Calu3 (cell line): ENCODE data around the gene PTPDC1. TPM values are rescaled to one million over a fixed set of nuclear protein-coding genes. Genes with fewer than 3 reads are reported as not detected.

Experiments used
- Bru-seq: library from RNA; stranded (reverse); fragments of 400-500 nt; gene quantifications from one replicate; lab custom pipeline; 2021; lab: Mats Ljungman, UMichigan
- BruChase-seq, 2 experiments: library from RNA; stranded (reverse); fragments of 400-500 nt; gene quantifications; one replicate each; lab custom pipeline; 2021; lab: Mats Ljungman, UMichigan
- BruUV-seq: library from RNA; stranded (reverse); fragments of 400-500 nt; replicated peaks from 2 replicates; lab custom pipeline; 2021; lab: Mats Ljungman, UMichigan
- CTCF ChIA-PET: fragments of 300-600 bp; sonication (Branson Sonifier 250); formaldehyde crosslinking; loops from one replicate; lab custom pipeline; 2022; ENCODE audit warnings: antibody characterized with exemption; lab: Charles Lee
- DNase-seq: peaks from one replicate; pipeline ENCODE4 v3.0.0; 2022
- H3K27ac Mint-ChIP-seq: one replicate; pipeline ENCODE4 v1.8.0; 2022; ENCODE audit warnings: mixed read lengths; ENCODE audit not compliant: unreplicated experiment
- H3K27me3 Mint-ChIP-seq: one replicate; pipeline ENCODE4 v1.8.0; 2022; ENCODE audit warnings: mixed read lengths; ENCODE audit not compliant: unreplicated experiment
- H3K36me3 Mint-ChIP-seq: one replicate; pipeline ENCODE4 v1.8.0; 2022; ENCODE audit warnings: mild to moderate bottlenecking, moderate library complexity, mixed read lengths; ENCODE audit not compliant: insufficient read depth, unreplicated experiment
- H3K4me1 Mint-ChIP-seq: one replicate; pipeline ENCODE4 v1.8.0; 2022; ENCODE audit warnings: mild to moderate bottlenecking, low read depth, mixed read lengths; ENCODE audit not compliant: unreplicated experiment
- H3K4me3 Mint-ChIP-seq: one replicate; pipeline ENCODE4 v1.8.0; 2022; ENCODE audit warnings: mild to moderate bottlenecking, low read depth, moderate library complexity, mixed read lengths; ENCODE audit not compliant: unreplicated experiment
- H3K9me3 Mint-ChIP-seq: one replicate; pipeline ENCODE4 v1.8.0; 2022; ENCODE audit warnings: low read depth, mixed read lengths; ENCODE audit not compliant: unreplicated experiment
- CTCF ChIP-seq: fragments of 200-600 bp; IDR thresholded peaks from one replicate; pipeline ENCODE4 v1.8.0; 2022; ENCODE audit warnings: antibody characterized with exemption; ENCODE audit not compliant: unreplicated experiment
- intact Hi-C: fragments of 100-400 bp; cut with micrococcal nuclease; formaldehyde crosslinking; loops from one replicate; pipeline ENCODE4 v1.10.0; 2022; ENCODE audit not compliant: unreplicated experiment
- long read RNA-seq: library from polyadenylated mRNA; stranded (forward); transcript quantifications from one replicate; pipeline ENCODE4 v2.0.0, GENCODE V29; 2022
- total RNA-seq: library from RNA; stranded (reverse); gene quantifications from 2 replicates; pipeline ENCODE4 v1.2.3, GENCODE V29; 2022

PTPDC1 gene, protein sequence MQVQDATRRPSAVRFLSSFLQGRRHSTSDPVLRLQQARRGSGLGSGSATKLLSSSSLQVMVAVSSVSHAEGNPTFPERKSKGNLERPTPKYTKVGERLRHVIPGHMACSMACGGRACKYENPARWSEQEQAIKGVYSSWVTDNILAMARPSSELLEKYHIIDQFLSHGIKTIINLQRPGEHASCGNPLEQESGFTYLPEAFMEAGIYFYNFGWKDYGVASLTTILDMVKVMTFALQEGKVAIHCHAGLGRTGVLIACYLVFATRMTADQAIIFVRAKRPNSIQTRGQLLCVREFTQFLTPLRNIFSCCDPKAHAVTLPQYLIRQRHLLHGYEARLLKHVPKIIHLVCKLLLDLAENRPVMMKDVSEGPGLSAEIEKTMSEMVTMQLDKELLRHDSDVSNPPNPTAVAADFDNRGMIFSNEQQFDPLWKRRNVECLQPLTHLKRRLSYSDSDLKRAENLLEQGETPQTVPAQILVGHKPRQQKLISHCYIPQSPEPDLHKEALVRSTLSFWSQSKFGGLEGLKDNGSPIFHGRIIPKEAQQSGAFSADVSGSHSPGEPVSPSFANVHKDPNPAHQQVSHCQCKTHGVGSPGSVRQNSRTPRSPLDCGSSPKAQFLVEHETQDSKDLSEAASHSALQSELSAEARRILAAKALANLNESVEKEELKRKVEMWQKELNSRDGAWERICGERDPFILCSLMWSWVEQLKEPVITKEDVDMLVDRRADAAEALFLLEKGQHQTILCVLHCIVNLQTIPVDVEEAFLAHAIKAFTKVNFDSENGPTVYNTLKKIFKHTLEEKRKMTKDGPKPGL
- total RNA-seq (7.6 and 8.2 TPM in 2 replicates), Bru-seq, nascent RNA (percentile 60 among the genes with signal in this experiment), BruChase-seq, experiment 1, labeled RNA remaining after a 6-hour chase (percentile 56 among the genes with signal in this experiment), BruChase-seq, experiment 2, labeled RNA remaining after a 2-hour chase (percentile 61 among the genes with signal in this experiment)
- long read RNA-seq, partial matches to known transcripts, result 1 of 7 reads
- long read RNA-seq, other reads (novel, unspliced or antisense), result 6 of 7 reads

DNA sequence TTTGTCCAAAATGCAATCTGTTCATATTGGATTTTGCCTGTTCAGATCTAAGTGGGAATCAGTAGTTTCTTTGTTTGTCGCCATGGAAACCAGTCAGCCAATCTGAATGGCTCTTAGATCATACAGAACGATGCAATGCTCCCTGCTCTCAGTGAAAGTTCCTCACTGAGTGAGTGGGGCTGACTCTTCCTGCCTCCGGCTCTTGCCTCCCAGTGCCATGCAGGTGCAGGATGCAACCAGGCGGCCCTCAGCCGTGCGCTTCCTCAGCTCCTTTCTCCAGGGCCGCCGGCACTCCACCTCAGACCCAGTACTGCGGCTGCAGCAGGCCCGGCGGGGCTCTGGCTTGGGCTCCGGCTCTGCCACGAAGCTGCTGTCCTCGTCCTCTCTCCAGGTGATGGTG is at the start of gene PTPDC1:
Gene PTPDC1 (plus strand): TSS at position 151 of the 400 bp plus-strand sequence. CDS start 67 bp downstream, at position 218.
- Mint-ChIP-seq H3K27ac (no peak within 1 kb of the TSS), H3K9me3 (no peaks in the 10 kb centered on the region), H3K4me3 (no peak within 1 kb of the TSS), H3K36me3 (no peaks in the 10 kb centered on the region), H3K27me3 (no peaks in the 10 kb centered on the region), H3K4me1 (no peaks in the 10 kb centered on the region)
- intact Hi-C loops, result no loop called here
- CTCF ChIA-PET, result no interaction called here
- no peak for DNase-seq
- TF ChIP-seq CTCF, result no peak
- no TSS peak for BruUV-seq

- H3K36me3 Mint-ChIP-seq, result peaks cover 16% of the 10 kb centered on the region
- intact Hi-C loops, result no loop called here
- no peak for TF ChIP-seq CTCF
- H3K27ac Mint-ChIP-seq, result no peak overlapping the region
- DNase-seq, result no peak
- H3K4me3 Mint-ChIP-seq, result no peak overlapping the region
- no peaks in the 10 kb centered on the region for H3K27me3 Mint-ChIP-seq
- no peaks in the 10 kb centered on the region for H3K9me3 Mint-ChIP-seq
- CTCF ChIA-PET, result no interaction called here
- no peaks in the 10 kb centered on the region for H3K4me1 Mint-ChIP-seq
- BruUV-seq, result no TSS peak
Observed at GRCh38 chr9:94034511-94034910, 49.8 kb upstream of the PTPDC1 start.

DNA sequence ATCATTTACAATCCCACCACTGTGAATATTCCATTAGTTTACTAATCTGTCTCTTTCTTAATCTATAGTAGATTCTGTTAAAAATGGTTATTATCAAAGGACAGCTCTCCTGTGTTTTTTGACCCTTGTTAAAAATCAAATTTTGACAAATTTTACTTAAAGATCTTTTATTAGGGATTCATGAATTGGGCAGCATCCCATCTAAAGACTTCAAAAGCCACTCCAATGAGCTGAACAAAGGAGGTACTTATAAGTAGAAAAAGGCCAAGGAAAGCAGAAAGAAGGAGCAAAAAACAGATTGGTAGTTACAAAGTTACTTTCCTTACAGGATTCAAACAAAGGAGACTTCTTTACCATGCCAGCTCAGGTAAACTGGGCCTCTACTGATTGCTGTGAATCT is 44.5 kb upstream of the PTPDC1 start:
- H3K36me3 Mint-ChIP-seq, result no peaks in the 10 kb centered on the region
- no peak for TF ChIP-seq CTCF
- H3K27me3 Mint-ChIP-seq, result no peaks in the 10 kb centered on the region
- CTCF ChIA-PET, result no interaction called here
- H3K27ac Mint-ChIP-seq, result no peak overlapping the region
- no peak for DNase-seq
- BruUV-seq, result no TSS peak
- H3K4me1 Mint-ChIP-seq, result no peaks in the 10 kb centered on the region
- intact Hi-C loops, result no loop called here
- H3K4me3 Mint-ChIP-seq, result no peak overlapping the region
- no peaks in the 10 kb centered on the region for H3K9me3 Mint-ChIP-seq

DNA sequence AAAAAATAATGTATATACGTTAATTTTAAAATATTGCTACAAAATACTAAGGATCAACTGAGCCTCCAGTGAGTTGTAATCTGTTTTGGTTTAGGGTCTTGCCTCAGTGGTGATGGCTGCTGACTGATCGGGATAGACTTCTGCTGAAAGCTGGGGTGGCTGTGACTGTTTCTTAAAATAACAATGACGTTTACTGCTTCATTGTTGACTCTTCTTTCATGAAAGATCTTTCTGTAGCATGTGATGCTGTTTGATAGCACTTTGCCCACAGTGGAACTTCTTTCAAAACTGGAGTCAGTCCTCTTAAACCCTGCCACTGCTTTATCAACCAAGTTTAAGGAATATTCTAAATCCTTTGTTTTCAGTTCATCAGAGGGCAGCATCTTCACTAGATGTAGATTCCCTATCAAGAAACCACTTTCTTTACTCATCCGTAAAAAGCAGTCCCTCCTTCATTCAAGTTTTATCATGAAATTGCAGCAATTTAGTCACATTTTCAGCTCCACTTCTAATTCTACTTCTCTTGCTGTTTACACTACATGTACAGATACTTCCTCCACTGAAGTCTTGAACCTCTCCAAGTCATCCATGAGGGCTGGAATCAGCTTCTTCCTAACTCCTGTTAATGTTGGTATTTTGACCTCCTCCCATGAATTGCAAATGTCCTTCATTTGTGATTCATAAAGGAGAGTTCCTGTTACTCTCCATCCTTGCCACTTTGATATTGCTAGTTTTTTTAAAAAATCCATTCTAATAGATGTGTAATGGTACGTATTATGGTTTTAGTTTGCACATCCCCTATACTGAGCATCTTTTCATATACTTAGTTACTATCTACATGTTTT is 41.5 kb upstream of the PTPDC1 start:
- DNase-seq, result no peak
- no peak overlapping the region for H3K4me3 Mint-ChIP-seq
- CTCF ChIA-PET, result no interaction called here
- no peak for TF ChIP-seq CTCF
- intact Hi-C loops, result no loop called here
- H3K9me3 Mint-ChIP-seq, result no peaks in the 10 kb centered on the region
- no peaks in the 10 kb centered on the region for H3K36me3 Mint-ChIP-seq
- H3K4me1 Mint-ChIP-seq, result no peaks in the 10 kb centered on the region
- H3K27me3 Mint-ChIP-seq, result no peaks in the 10 kb centered on the region
- H3K27ac Mint-ChIP-seq, result no peak overlapping the region
- BruUV-seq, result no TSS peak
